Heart right ventricle (tissue), 16 donors: Measurements from ENCODE around the gene AMZ1. TPM values are rescaled to one million over a fixed set of nuclear protein-coding genes. Genes with fewer than 3 reads are reported as not detected.
A peak's percentile ranks its signal among the peaks of the same experiment; 100 is the strongest.
"Not testable (repeated sequence)": the region's sequence is repeated elsewhere in the genome, so short reads cannot be mapped to it uniquely, and the experiment has no call there.

ENCODE experiments used
- ATAC-seq, 8 donors: fragments of 200-7000 bp; cut with Tn5 transposase; one replicate each; pipeline ENCODE4 v1.9.1; 2020; ENCODE audit warnings: mild to moderate bottlenecking in 8 of 8, moderate library complexity in 8 of 8, moderate number of reproducible peaks in 1 of 8
- DNase-seq, 2 donors: peaks; one replicate each; pipeline ENCODE4 v3.0.0-alpha.2; 2020
- H3K27ac ChIP-seq, 10 donors: fragments of 200-600 bp; sonication (generic) in 2 of 10; one replicate each; pipeline versions ENCODE4 v1.5.0 to v1.8.0; 2020 to 2022; ENCODE audit warnings: mild to moderate bottlenecking in 3 of 10
- H3K27me3 ChIP-seq, 7 donors: fragments of 200-600 bp; one replicate each; pipeline ENCODE4 v1.8.0; 2021 to 2022; ENCODE audit warnings: mild to moderate bottlenecking in 2 of 7
- H3K36me3 ChIP-seq, 9 donors: fragments of 200-600 bp; sonication (generic) in 1 of 9; one replicate each; pipeline versions ENCODE4 v1.5.0 to v1.8.0; 2020 to 2022; ENCODE audit warnings: mild to moderate bottlenecking in 2 of 9
- H3K4me1 ChIP-seq, 9 donors: fragments of 200-600 bp; sonication (generic) in 1 of 9; one replicate each; pipeline versions ENCODE4 v1.5.0 to v1.8.0; 2020 to 2022; ENCODE audit warnings: mild to moderate bottlenecking in 4 of 9
- H3K4me3 ChIP-seq, 10 donors: fragments of 200-600 bp; sonication (generic) in 2 of 10; one replicate each; pipeline versions ENCODE4 v1.5.0 to v1.8.0; 2020 to 2022; ENCODE audit warnings: mild to moderate bottlenecking in 7 of 10, moderate library complexity in 2 of 10
- H3K9me3 ChIP-seq, 11 donors: fragments of 200-600 bp in 10 of 11; sonication (generic) in 2 of 11; one replicate each; pipeline versions ENCODE4 v1.5.0 to v1.8.0; 2013 to 2022; ENCODE audit warnings: mild to moderate bottlenecking in 2 of 11, control low read depth in 1 of 11, moderate library complexity in 1 of 11
- WGBS, 2 donors: extraction: QIAGEN DNeasy Blood & Tissue Kit; methylation state at CpG; one replicate each; pipeline ENCODE4 v1.1.7; 2013; ENCODE audit warnings: inconsistent platforms in 1 of 2; 5-methylcytosine and 5-hydroxymethylcytosine counted together
- intact Hi-C, 10 donors: fragments of 100-400 bp; cut with DNase I; formaldehyde crosslinking; loops; one replicate each; pipeline versions ENCODE4 v1.11.1 to v1.14.2; 2022
- polyA plus RNA-seq, 2 donors: library from polyadenylated mRNA; stranded (reverse); fragments of 200-250 nt; gene quantifications; one replicate each; pipeline ENCODE4 v1.2.3, GENCODE V29; 2013
- total RNA-seq, 10 donors: library from RNA; stranded (reverse); fragmentation: NEBNext Ultra II Directional in 3 of 10; extraction: Animal tissue kit (Norgen Biotek cat#: 25700) in 3 of 10; gene quantifications; one replicate each; pipeline versions ENCODE4 v1.2.1 to v1.2.4, GENCODE V29; 2021 to 2023
- TF ChIP-seq, protein P1 (sequence below), 9 donors: fragments of 200-600 bp; sonication (generic) in 2 of 9; IDR thresholded peaks; one replicate each; pipeline versions ENCODE4 v1.5.0 to v1.8.0; 2021 to 2022; ENCODE audit warnings: antibody characterized with exemption in 9 of 9, mild to moderate bottlenecking in 5 of 9, moderate library complexity in 1 of 9
- donor health status: Arrhythmogenic right ventricular cardiomyopathy.
- donor health status: ischemic (EF 13 %, LVEDD 7.1; RV severe dilation, severe dysfunction).
- donor health status: healthy with polysubstance abuse.
- donor health status: DM: no; HTN: yes; CAD: no.
- donor health status: DM: no; HTN: no; CAD: no.
- donor health status: ischemic (EF 25% LVEDD 6.9; RV normal size, moderate dysfunction).
- donor health status: ischemic (EF 25% LVEDD 5.7; RV mildly dilated, moderate dysfunction).
- donor health status: healthy.
- donor health status: DM: yes; HTN: yes; CAD: no.
- donor health status: Ischemic cardiomyopathy.
- donor health status: ischemic (EF 35%, LVEDD 5.7; RV mildly dilated, moderate dysfunction).
- donor health status: nonischemic (EF 11% LVEDD 7.7; RV severe dilation, severe dysfunction).
- donor health status: DM: yes; HTN: yes; CAD: no.
- donor health status: PGD.
- donor health status: ischemic (EF 29% LVEDD 5.4; RV normal size, mild dysfunction).
- donor health status: nonischemic (EF 23%, LVEDD 6.1; RV moderate dilation, normal function).

The AMZ1 gene
- total and polyA plus RNA-seq, 12 donors: 0.04 to 0.11 (median 0.07) TPM; not detected in 4

DNA sequence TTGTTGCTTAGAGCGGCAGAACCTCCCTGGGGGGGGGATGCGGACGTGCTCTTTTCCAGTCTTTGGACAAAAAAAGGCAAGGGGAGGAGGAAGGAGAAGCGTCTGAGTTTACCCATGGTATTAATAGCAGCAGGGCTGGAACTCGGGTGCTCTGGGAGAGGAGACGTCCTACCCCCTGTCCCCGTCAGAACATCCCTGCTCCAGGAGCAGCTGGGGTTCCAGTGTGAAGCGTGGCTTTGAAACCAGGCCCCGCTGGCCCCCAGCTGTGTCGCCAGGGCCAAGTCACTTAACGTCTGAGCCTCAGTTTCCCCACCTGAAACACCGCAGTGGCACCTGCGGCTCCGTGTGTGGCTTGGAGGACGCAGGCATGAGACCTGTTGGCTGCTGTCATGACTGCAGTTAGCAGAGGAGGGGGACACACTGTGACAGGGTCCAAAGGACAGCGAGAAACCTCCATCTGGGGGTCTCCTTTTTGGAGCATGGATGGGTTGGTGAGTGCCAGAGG lies 1.4 kb downstream of the AMZ1 start:
- TF ChIP-seq, protein P1, sequence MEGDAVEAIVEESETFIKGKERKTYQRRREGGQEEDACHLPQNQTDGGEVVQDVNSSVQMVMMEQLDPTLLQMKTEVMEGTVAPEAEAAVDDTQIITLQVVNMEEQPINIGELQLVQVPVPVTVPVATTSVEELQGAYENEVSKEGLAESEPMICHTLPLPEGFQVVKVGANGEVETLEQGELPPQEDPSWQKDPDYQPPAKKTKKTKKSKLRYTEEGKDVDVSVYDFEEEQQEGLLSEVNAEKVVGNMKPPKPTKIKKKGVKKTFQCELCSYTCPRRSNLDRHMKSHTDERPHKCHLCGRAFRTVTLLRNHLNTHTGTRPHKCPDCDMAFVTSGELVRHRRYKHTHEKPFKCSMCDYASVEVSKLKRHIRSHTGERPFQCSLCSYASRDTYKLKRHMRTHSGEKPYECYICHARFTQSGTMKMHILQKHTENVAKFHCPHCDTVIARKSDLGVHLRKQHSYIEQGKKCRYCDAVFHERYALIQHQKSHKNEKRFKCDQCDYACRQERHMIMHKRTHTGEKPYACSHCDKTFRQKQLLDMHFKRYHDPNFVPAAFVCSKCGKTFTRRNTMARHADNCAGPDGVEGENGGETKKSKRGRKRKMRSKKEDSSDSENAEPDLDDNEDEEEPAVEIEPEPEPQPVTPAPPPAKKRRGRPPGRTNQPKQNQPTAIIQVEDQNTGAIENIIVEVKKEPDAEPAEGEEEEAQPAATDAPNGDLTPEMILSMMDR (IDR thresholded peaks at IDR 0.05): no peak
- no peaks in the 10 kb centered on the region for H3K36me3 ChIP-seq
- peaks cover 0 to 60% (median 50%) of the 10 kb centered on the region in 7 donors for H3K27me3 ChIP-seq
- peak overlapping the region in 1 of 10 donors; percentile 45 for H3K4me3 ChIP-seq
- ATAC-seq: peak in 2 of 8 donors; percentile 21 to 29
- intact Hi-C loops: loop anchor here in 4 of 10 donors (10.0 kb wide), 3 partner anchors 215 to 245 kb away; partner anchors contain the start of gene GRIFIN (in 2 of the 4)
- no peaks in the 10 kb centered on the region for H3K9me3 ChIP-seq
- peaks cover 7 to 33% (median 17%) of the 10 kb centered on the region in 9 donors for H3K4me1 ChIP-seq
- H3K27ac ChIP-seq: no peak overlapping the region
- WGBS, 2 donors: 70% methylated on average over 14 to 16 of the region's 16 CpGs
- no peak for DNase-seq

DNA sequence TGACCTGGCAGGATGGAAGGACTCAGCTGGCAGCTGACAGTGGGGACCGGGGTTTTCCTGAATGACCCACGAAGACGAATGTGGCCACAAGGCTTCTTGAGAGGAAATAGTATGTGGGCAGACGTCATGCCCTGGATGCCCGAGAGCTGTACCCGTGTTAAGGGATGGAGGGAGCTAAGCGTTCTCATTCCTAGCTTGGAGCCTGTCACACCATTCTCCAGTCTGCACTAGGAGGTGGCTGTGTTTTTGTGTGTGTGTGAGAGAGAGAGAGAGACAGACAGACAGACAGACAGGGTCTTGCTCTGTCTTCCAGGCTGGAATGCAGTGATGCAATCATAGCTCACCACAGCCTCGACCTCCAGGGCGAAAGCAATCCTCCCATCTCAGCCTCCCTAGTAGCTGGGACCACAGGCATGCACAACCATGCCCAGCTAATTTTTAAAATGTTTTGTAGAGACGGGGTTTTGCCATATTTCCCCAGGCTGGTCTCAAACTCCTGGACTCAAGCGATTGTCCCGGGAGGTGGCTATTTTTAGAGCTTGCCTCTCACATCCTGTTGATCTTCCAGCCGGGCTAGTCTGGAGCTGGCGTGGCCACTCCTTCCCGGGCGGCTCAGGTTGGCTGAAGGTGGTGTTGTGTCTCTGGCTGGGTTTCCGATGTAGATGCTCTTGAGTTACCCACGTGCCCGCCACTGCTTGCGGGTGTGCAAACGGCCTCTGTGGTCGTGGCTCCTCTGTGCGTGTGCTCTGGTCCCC lies 2.1 kb downstream of the AMZ1 start:
- 64 to 74% methylated on average over 23 of the region's 23 CpGs for WGBS, 2 donors
- Histone ChIP-seq H3K4me1 (peaks cover 7 to 33% (median 17%) of the 10 kb centered on the region in 9 donors), H3K36me3 (no peaks in the 10 kb centered on the region), H3K9me3 (no peaks in the 10 kb centered on the region), H3K4me3 (no peak overlapping the region), H3K27ac (no peak overlapping the region), H3K27me3 (peaks cover 0 to 55% (median 46%) of the 10 kb centered on the region in 7 donors)
- TF ChIP-seq, protein P1 (IDR thresholded peaks at IDR 0.05): no peak
- intact Hi-C loops: loop anchor here in 4 of 10 donors (10.0 kb wide), 3 partner anchors 215 to 245 kb away; partner anchors contain the start of gene GRIFIN (in 2 of the 4)
- no peak for ATAC-seq
- DNase-seq: no peak

DNA sequence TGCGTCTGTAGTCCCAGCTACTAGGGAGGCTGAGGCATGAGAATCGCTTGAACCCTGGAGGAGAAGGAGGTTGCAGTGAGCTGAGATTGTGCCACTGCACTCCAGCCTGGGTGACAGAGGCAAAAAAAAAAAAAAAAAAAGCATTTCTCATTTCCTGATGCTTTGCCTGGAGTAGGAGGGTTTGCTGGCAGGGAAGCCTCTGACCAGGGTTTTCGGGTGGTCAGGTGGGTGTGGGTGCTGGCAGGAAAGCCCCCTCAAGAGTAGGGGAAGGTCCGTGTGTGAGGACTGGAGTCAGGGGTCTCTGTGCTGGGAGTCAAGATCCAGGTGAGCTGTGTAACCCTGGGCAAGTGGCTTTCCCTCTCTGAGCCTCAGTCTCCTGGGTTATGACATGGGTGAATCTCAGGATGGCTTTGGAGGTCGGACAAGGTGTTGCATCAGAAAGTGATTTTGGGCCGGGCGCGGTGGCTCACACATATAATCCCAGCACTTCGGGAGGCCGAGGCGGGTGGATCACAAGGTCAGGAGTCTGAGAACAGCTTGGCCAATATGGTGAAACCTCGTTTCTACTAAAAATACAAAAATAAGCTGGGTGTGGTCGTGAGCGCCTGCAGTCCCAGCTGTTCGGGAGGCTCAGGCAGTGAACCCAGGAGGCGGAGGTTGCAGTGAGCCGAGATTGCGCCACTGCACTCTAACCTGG lies 3.2 kb downstream of the AMZ1 start:
- Histone ChIP-seq H3K9me3 (no peaks in the 10 kb centered on the region), H3K27me3 (peaks cover 0 to 45% (median 36%) of the 10 kb centered on the region in 7 donors), H3K36me3 (no peaks in the 10 kb centered on the region), H3K27ac (no peak overlapping the region), H3K4me1 (peaks cover 7 to 33% (median 17%) of the 10 kb centered on the region in 9 donors), H3K4me3 (no peak overlapping the region)
- 90 to 91% methylated on average over 18 of the region's 18 CpGs for WGBS, 2 donors
- TF ChIP-seq, protein P1 (IDR thresholded peaks at IDR 0.05): no peak
- ATAC-seq (no peak), DNase-seq (no peak)
- intact Hi-C loops: no loop called here

DNA sequence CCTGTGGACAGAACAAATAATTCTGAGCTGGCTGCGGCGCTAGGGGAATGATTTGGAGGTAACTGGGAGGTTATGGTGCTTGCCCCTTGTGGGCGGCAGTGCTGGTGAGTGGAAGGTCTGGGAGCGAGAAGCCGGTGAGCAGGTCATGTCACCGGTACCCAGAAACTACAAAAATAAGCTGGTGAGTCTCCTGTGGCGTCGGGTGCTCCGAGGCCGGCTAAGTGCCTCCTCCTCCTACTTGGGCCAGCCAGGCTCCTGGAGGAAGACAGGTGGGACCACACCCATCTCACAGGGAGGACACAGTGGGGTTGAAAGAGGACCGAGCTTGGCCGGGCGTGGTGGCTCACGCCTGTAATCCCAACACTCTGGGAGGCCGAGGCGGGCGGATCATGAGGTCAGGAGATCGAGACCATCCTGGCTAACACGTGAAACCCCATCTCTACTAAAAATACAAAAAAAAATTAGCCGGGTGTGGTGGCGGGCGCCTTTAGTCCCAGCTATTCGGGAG lies 4.0 kb downstream of the AMZ1 start:
- WGBS, 2 donors: 90 to 96% methylated on average over 23 of the region's 23 CpGs
- H3K27ac ChIP-seq, H3K4me3 ChIP-seq, H3K9me3 ChIP-seq, H3K36me3 ChIP-seq, DNase-seq, intact Hi-C loops, ATAC-seq: not testable (repeated sequence)
- H3K27me3 ChIP-seq: peaks cover 0 to 36% (median 28%) of the 10 kb centered on the region in 7 donors
- peaks cover 7 to 33% (median 17%) of the 10 kb centered on the region in 9 donors for H3K4me1 ChIP-seq
